ENCODE results near the gene SGCD.

DNA sequence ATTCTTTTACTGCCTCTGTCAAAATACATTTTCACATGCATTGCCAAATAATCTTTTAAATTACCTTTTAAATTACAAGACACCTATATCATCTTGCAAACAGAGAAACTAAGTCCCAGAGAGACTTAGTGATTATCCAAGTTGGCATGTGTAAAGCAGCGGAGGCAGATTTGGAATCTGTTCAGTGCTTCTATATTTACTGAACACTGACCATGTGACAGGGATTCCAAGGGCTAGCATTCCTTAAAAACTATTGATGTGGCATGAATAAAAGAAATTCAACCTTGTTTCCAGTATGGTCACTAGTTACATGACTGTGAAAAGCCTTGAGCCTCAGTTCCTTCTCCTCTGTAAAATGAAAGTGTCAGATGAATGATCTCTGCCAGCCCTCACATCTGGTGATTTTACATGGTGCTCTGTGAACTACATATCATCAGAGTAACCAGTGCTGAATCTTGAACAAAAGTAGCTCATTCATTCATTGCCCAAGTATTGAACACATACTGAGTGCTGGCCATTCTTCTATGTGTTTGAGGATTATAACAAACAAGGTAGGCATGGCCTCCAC is 451.3 kb downstream of the SGCD start:
- TF ChIP-seq, protein P1, sequence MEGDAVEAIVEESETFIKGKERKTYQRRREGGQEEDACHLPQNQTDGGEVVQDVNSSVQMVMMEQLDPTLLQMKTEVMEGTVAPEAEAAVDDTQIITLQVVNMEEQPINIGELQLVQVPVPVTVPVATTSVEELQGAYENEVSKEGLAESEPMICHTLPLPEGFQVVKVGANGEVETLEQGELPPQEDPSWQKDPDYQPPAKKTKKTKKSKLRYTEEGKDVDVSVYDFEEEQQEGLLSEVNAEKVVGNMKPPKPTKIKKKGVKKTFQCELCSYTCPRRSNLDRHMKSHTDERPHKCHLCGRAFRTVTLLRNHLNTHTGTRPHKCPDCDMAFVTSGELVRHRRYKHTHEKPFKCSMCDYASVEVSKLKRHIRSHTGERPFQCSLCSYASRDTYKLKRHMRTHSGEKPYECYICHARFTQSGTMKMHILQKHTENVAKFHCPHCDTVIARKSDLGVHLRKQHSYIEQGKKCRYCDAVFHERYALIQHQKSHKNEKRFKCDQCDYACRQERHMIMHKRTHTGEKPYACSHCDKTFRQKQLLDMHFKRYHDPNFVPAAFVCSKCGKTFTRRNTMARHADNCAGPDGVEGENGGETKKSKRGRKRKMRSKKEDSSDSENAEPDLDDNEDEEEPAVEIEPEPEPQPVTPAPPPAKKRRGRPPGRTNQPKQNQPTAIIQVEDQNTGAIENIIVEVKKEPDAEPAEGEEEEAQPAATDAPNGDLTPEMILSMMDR (IDR thresholded peaks at IDR 0.05) = no peak
- TF ChIP-seq POLR2AphosphoS5 (IDR thresholded peaks at IDR 0.05) = no peak

Measured in transverse colon (tissue), 4 donors.